HEK293T (cell line): ENCODE measurements around the gene ZNF333.

Source experiments
- CTCF ChIA-PET: fragments of 350-600 bp; formaldehyde crosslinking; extraction: SDS; loops from one replicate; lab custom pipeline; 2021; ENCODE audit warnings: antibody characterized with exemption, inconsistent platforms; lab: Yijun Ruan, JAX
- POLR2A ChIA-PET: fragments of 350-600 bp; formaldehyde crosslinking; extraction: SDS; loops from one replicate; lab custom pipeline; 2020; ENCODE audit warnings: antibody characterized with exemption, inconsistent platforms; lab: Yijun Ruan, JAX
- DNase-seq: peaks from one replicate; pipeline ENCODE4 v3.0.0; 2012; ENCODE audit warnings: mixed read lengths; ENCODE audit errors: extremely low spot score
- ARNT ChIP-seq: fragments of 450-650 bp; IDR thresholded peaks from 2 replicates; pipeline ENCODE4 v1.6.1; 2017; ENCODE audit warnings: mild to moderate bottlenecking
- BHLHE40 ChIP-seq: fragments of 450-650 bp; IDR thresholded peaks from 2 replicates; pipeline ENCODE4 v1.6.1; 2016; ENCODE audit warnings: mild to moderate bottlenecking, moderate library complexity, borderline replicate concordance
- CTBP1 ChIP-seq: fragments of 450-650 bp; IDR thresholded peaks from 2 replicates; pipeline ENCODE4 v1.6.1; 2016; ENCODE audit warnings: borderline replicate concordance
- ELF4 ChIP-seq: fragments of 450-650 bp; IDR thresholded peaks from 2 replicates; pipeline ENCODE4 v1.6.1; 2017; ENCODE audit warnings: antibody characterized with exemption
- FOXA1 ChIP-seq: fragments of 450-650 bp; IDR thresholded peaks from 2 replicates; pipeline ENCODE4 v1.6.1; 2016; ENCODE audit warnings: mild to moderate bottlenecking
- FOXK2 ChIP-seq: fragments of 450-650 bp; IDR thresholded peaks from 2 replicates; pipeline ENCODE4 v1.6.1; 2016; ENCODE audit warnings: mild to moderate bottlenecking
- FOXM1 ChIP-seq: fragments of 450-650 bp; IDR thresholded peaks from 2 replicates; pipeline ENCODE4 v1.6.1; 2017; ENCODE audit warnings: mild to moderate bottlenecking, borderline replicate concordance
- HDGF ChIP-seq: fragments of 450-650 bp; IDR thresholded peaks from 2 replicates; pipeline ENCODE4 v1.6.1; 2017; ENCODE audit warnings: antibody characterized with exemption, borderline replicate concordance
- L3MBTL2 ChIP-seq: fragments of 450-650 bp; conservative IDR thresholded peaks from 2 replicates; pipeline ENCODE4 v1.6.1; 2016; ENCODE audit warnings: mild to moderate bottlenecking
- LEF1 ChIP-seq: fragments of 450-650 bp; IDR thresholded peaks from 2 replicates; pipeline ENCODE4 v1.6.1; 2017; ENCODE audit warnings: mild to moderate bottlenecking, borderline replicate concordance
- NFRKB ChIP-seq: fragments of 450-650 bp; IDR thresholded peaks from 2 replicates; pipeline ENCODE4 v1.6.1; 2016; ENCODE audit warnings: mild to moderate bottlenecking, moderate library complexity
- SP1 ChIP-seq: fragments of 450-650 bp; IDR thresholded peaks from 2 replicates; pipeline ENCODE4 v1.6.1; 2017
- SUZ12 ChIP-seq: fragments of 450-650 bp; IDR thresholded peaks from 2 replicates; pipeline ENCODE4 v1.6.1; 2016; ENCODE audit warnings: mild to moderate bottlenecking
- TARDBP ChIP-seq: fragments of 450-650 bp; IDR thresholded peaks from 2 replicates; pipeline ENCODE4 v1.6.1; 2016
- ZNF384 ChIP-seq: fragments of 450-650 bp; IDR thresholded peaks from 2 replicates; pipeline ENCODE4 v1.6.1; 2016
- TF ChIP-seq, protein P1 (sequence below): fragments of 450-650 bp; IDR thresholded peaks from 2 replicates; pipeline ENCODE4 v1.6.1; 2016

Gene ZNF333

DNA sequence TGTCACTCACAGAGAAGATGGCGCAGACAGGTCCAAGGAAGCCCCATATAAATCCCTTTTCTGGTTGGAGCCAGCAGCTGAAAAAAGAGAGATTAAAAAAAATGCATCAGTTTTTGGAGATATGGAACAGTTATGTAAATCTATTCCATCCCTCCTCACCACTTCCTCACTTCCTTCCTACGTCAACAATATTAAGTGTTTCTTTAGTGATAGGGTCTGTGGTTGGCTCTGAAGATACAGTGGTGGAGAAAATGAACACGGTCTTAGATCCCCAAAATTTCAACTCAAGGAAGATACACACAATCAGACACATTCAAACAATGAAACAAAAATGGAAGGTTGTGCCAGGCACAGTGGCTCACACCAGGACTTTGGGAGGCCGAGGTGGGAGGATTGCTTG lies 57.0 kb downstream of the ZNF333 start:
- ChIA-PET POLR2A (no interaction called here), CTCF (no interaction called here)
- TF ChIP-seq CTBP1, result no peak
- no peak for TF ChIP-seq ZNF384
- TF ChIP-seq NFRKB, result no peak
- no peak for DNase-seq

DNA sequence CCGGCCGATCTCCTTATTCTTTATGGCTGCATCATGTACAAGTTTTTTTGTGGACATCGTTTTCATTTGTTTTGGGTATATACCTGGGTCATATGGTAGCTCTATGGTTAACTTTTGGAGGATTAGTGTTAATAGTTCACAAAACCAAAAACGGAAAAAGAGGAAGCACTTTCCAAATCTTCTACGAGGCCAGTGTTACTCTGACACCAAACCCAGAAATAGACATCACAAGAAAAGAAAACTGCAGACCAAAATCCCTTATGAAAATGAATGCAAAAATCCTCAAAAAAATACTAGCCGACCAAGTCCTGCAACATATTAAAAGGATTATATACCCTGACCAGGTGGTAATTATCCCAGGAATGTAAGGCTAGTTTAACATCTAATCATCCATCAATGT lies 58.8 kb downstream of the ZNF333 start:
- DNase-seq, result no peak
- POLR2A ChIA-PET, result no interaction called here
- TF ChIP-seq, protein P1, sequence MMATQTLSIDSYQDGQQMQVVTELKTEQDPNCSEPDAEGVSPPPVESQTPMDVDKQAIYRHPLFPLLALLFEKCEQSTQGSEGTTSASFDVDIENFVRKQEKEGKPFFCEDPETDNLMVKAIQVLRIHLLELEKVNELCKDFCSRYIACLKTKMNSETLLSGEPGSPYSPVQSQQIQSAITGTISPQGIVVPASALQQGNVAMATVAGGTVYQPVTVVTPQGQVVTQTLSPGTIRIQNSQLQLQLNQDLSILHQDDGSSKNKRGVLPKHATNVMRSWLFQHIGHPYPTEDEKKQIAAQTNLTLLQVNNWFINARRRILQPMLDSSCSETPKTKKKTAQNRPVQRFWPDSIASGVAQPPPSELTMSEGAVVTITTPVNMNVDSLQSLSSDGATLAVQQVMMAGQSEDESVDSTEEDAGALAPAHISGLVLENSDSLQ, result no peak
- TF ChIP-seq LEF1 (no peak), FOXA1 (no peak), ZNF384 (no peak), SP1 (no peak), L3MBTL2 (no peak), FOXM1 (no peak), SUZ12 (no peak), ELF4 (no peak), TARDBP (no peak), BHLHE40 (no peak), NFRKB (no peak), FOXK2 (no peak), HDGF (no peak), ARNT (no peak), CTBP1 (no peak)
- CTCF ChIA-PET, result no interaction called here

DNA sequence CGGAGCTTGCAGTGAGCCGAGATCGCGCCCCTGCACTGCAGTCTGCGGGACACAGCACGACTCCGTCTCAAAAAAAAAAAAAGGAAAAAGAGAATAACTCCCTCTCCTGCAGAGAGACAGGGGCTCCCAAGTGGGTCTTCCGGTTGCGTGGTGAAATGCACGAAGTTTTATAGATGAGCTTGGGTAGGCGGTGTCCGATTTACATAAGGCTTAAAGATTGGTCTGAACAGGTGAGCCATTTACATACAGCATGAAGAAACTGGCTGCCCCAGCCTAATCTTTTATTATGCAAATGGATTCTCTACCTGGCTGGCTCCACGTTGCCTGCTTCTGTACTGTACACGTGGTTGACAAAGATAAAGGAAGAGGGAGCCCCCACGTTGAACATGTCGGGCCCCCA lies 69.0 kb downstream of the ZNF333 start:
- DNase-seq, result no peak
- ChIA-PET CTCF (no interaction called here), POLR2A (interaction anchor here (1.3 kb wide), 1 partner anchor 367 kb away, joined by 3 read pairs; a partner anchor contains a TSS)
- TF ChIP-seq ZNF384 (peak; percentile 60), NFRKB (no peak)

DNA sequence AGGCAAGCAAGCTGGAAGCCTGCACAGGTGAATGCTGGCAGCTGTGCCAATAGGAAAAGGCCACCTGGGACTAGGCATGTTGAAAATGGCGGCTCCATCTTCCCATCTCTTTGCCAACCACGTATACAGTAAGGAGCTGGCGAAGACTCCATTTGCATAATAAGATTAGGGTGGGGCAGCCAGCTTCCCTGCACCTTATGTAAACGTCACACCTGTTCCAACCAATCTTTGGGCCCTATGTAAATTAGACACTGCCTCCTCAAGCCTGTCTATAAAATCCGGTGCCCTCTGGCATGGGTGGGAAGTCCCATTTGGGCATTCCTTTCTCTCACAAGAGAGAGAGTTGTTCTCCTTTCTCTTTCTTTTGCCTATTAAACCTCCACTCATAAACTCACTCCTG lies 71.8 kb downstream of the ZNF333 start:
- DNase-seq, result no peak
- TF ChIP-seq ZNF384, result no peak
- TF ChIP-seq, protein P1, result no peak
- TF ChIP-seq FOXA1, result no peak
- no peak for TF ChIP-seq NFRKB
- TF ChIP-seq SUZ12, result no peak
- TF ChIP-seq BHLHE40, result no peak
- no peak for TF ChIP-seq L3MBTL2
- no peak for TF ChIP-seq LEF1
- no peak for TF ChIP-seq CTBP1
- no peak for TF ChIP-seq TARDBP
- POLR2A ChIA-PET, result no interaction called here
- CTCF ChIA-PET, result no interaction called here

DNA sequence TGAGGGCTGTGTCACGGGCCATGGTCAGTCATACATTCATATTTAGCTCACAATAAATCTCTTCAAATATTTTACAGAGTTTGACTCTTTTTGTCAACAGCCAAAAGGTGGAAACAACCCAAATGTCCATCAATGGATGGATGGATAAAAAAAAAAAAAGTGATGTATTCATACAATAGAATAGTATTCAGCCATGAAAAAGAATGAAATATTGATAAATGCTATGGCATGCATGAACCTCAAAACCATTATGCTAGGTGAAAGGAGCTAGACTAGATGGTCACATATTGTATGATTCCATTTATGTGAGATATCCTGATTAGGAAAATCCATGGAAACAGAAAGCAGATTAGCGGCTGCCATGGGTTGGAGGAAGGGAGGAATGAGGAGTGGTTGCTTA lies 72.3 kb downstream of the ZNF333 start:
- ChIA-PET CTCF (no interaction called here), POLR2A (no interaction called here)
- TF ChIP-seq FOXM1, result no peak
- TF ChIP-seq CTBP1, result no peak
- TF ChIP-seq BHLHE40, result no peak
- no peak for TF ChIP-seq SP1
- no peak for TF ChIP-seq ELF4
- TF ChIP-seq ARNT, result no peak
- no peak for TF ChIP-seq HDGF
- TF ChIP-seq NFRKB, result no peak
- TF ChIP-seq L3MBTL2, result no peak
- TF ChIP-seq TARDBP, result no peak
- TF ChIP-seq, protein P1, result no peak
- TF ChIP-seq ZNF384, result no peak
- no peak for TF ChIP-seq FOXA1
- no peak for TF ChIP-seq FOXK2
- no peak for TF ChIP-seq LEF1
- TF ChIP-seq SUZ12, result no peak
- no peak for DNase-seq

DNA sequence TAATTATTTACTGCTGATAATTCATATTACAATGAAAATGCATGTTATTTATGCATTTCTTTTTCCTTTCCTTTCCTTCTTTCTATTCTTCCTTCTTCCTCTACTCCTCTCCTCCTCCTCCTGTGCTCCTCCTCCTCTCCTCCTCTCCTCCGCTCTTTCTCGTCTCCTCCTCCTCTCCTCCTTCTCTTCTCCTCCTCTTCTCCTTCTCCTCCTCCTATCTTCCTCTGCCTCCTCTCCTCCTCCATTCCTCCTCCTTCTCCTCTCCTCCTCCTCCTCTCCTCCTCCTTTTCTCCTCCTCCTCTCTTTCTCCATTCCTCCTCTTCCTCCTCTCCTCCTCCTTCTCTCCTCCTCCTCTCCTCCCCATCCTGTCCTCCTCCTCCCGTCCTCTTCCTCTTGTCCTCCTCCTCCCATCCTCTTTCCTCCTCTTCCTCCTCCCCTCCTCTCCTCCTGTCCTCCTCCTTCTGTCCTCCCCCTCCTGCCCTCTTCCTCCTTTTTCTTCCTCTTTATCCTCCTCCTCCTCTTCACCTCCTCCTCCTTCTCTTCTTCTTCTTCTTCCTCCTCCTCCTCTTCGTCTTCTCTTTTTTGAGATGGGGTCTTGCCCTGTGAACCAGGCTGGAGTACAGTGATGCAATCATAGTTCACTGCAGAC lies 73.8 kb downstream of the ZNF333 start:
- POLR2A ChIA-PET, result no interaction called here
- no peak for DNase-seq

More for the DNA sequence above, 73.8 kb downstream of the ZNF333 start:
- no peak for TF ChIP-seq CTBP1
- no peak for TF ChIP-seq FOXK2
- no peak for TF ChIP-seq SP1
- no peak for TF ChIP-seq NFRKB
- TF ChIP-seq ZNF384, result no peak
- TF ChIP-seq ARNT, result no peak
- no peak for TF ChIP-seq SUZ12
- no peak for TF ChIP-seq FOXA1
- TF ChIP-seq TARDBP, result no peak
- TF ChIP-seq FOXM1, result no peak
- TF ChIP-seq LEF1, result no peak
- TF ChIP-seq, protein P1, result no peak
- TF ChIP-seq HDGF, result no peak
- TF ChIP-seq ELF4, result no peak
- no peak for TF ChIP-seq L3MBTL2
- CTCF ChIA-PET, result no interaction called here
